ENCODE results near the gene S100P.

DNA sequence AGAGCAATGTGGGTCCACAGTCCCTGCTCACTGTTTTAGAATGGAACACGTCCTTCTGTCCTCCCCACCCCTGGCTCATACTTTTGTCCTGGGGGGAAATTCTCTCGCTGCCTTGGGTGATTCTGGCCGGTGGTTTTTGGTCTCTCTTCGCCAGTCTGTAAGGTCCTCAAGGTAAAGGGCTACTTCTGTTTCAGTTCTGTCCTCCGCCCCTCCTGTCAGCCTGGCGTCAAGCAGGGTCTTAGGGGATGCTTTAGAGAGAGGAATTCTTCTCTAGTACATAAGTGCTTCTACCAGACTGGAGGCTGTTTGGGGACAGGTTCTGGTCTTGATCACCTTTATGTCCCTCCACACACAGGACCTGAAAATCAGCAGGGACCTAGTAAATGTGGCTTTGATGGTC lies 16.6 kb downstream of the S100P start:
- no peak for TF ChIP-seq CTCF (IDR thresholded peaks at IDR 0.05)
- TF ChIP-seq POLR2A (IDR thresholded peaks at IDR 0.05): no peak

All from gastroesophageal sphincter (tissue), 3 donors.